Neural cell (in vitro differentiated cells): ENCODE measurements around the gene CHAC2. TPM values are rescaled to one million over a fixed set of nuclear protein-coding genes. Genes with fewer than 3 reads are reported as not detected.
A peak's percentile ranks its signal among the peaks of the same experiment; 100 is the strongest.

ENCODE experiments used
- H2AFZ ChIP-seq: fragments of 200-600, 300-800 bp; sonication (generic), shearing (Covaris generic); 2 replicates; pipeline ENCODE4 v1.6.0; 2014; ENCODE audit warnings: low read depth, mild to moderate bottlenecking, antibody characterized with exemption, low read length, moderate library complexity
- H3F3A ChIP-seq: fragments of 200-600 bp; shearing (Covaris generic); 2 replicates; pipeline ENCODE4 v1.6.1; 2016; ENCODE audit warnings: mild to moderate bottlenecking, moderate library complexity, mixed read lengths, antibody characterized with exemption, low read length; ENCODE audit not compliant: insufficient read depth, poor library complexity, severe bottlenecking
- H3K27ac ChIP-seq: fragments of 200-600, 300-800 bp; sonication (generic), shearing (Covaris generic); 2 replicates; pipeline ENCODE4 v1.5.1; 2014; ENCODE audit warnings: mild to moderate bottlenecking, low read length, moderate library complexity
- H3K27me3 ChIP-seq: fragments of 300-800, 200-600 bp; sonication (generic), shearing (Covaris generic); 2 replicates; pipeline ENCODE4 v1.6.0; 2014; ENCODE audit warnings: mild to moderate bottlenecking, low read depth, low read length, moderate library complexity; ENCODE audit not compliant: insufficient read depth
- H3K36me3 ChIP-seq: fragments of 300-800, 200-600 bp; sonication (generic), shearing (Covaris generic); 2 replicates; pipeline ENCODE4 v1.5.1; 2014; ENCODE audit warnings: mild to moderate bottlenecking, antibody characterized with exemption, low read length, moderate library complexity; ENCODE audit not compliant: insufficient read depth
- H3K4me2 ChIP-seq: fragments of 300-800, 200-600 bp; sonication (generic), shearing (Covaris generic); 2 replicates; pipeline ENCODE4 v1.6.0; 2014; ENCODE audit warnings: mild to moderate bottlenecking, low read length
- H3K4me3 ChIP-seq: fragments of 300-800, 200-600 bp; sonication (generic), shearing (Covaris generic); 2 replicates; pipeline ENCODE4 v1.5.1; 2014; ENCODE audit warnings: mild to moderate bottlenecking, low read length, moderate library complexity
- H3K79me2 ChIP-seq: fragments of 200-600 bp; shearing (Covaris generic); replicated peaks from 2 replicates; pipeline ENCODE4 v1.6.0; 2014; ENCODE audit warnings: mild to moderate bottlenecking, low read length, moderate library complexity; ENCODE audit not compliant: insufficient read depth
- H3K9ac ChIP-seq: fragments of 300-800, 200-600 bp; sonication (generic), shearing (Covaris generic); 2 replicates; pipeline ENCODE4 v1.6.1; 2016; ENCODE audit warnings: mild to moderate bottlenecking, low read length, mixed read lengths
- H3K9me2 ChIP-seq: fragments of 200-600 bp; shearing (Covaris generic); 2 replicates; pipeline ENCODE4 v1.6.1; 2016; ENCODE audit warnings: mild to moderate bottlenecking, low read length, mixed read lengths; ENCODE audit not compliant: insufficient read depth
- H3K9me3 ChIP-seq: fragments of 200-600, 300-800 bp; sonication (generic), shearing (Covaris generic); 2 replicates; pipeline ENCODE4 v1.6.1; 2016; ENCODE audit warnings: mild to moderate bottlenecking, mixed run types, low read length, moderate library complexity, mixed read lengths
- H4K20me1 ChIP-seq: fragments of 200-600 bp; shearing (Covaris generic); 2 replicates; pipeline ENCODE4 v1.6.1; 2016; ENCODE audit warnings: mild to moderate bottlenecking, mixed run types; ENCODE audit not compliant: insufficient read depth
- EP300 ChIP-seq: fragments of 450-650 bp; conservative IDR thresholded peaks from 2 replicates; pipeline ENCODE4 v1.6.1; 2014; ENCODE audit warnings: antibody characterized with exemption, mild to moderate bottlenecking, moderate library complexity; ENCODE audit not compliant: poor library complexity, severe bottlenecking
- EZH2 ChIP-seq: fragments of 200-600, 300-800 bp; shearing (Covaris generic), sonication (generic); IDR thresholded peaks from 2 replicates; pipeline ENCODE4 v1.6.1; 2014; ENCODE audit warnings: antibody characterized with exemption, low read length, borderline replicate concordance, mild to moderate bottlenecking; ENCODE audit not compliant: insufficient read depth, poor library complexity, severe bottlenecking
- MXI1 ChIP-seq: fragments of 450-650 bp; conservative IDR thresholded peaks from 2 replicates; pipeline ENCODE4 v1.6.1; 2014; ENCODE audit warnings: antibody characterized with exemption, mild to moderate bottlenecking; ENCODE audit not compliant: poor library complexity, severe bottlenecking
- POLR2AphosphoS5 ChIP-seq: IDR thresholded peaks from 2 replicates; pipeline ENCODE4 v1.6.1; 2012
- RAD21 ChIP-seq: fragments of 450-650 bp; conservative IDR thresholded peaks from 2 replicates; pipeline ENCODE4 v1.6.1; 2014; ENCODE audit warnings: antibody characterized with exemption, mild to moderate bottlenecking, moderate library complexity
- SMC3 ChIP-seq: fragments of 450-650 bp; conservative IDR thresholded peaks from 2 replicates; pipeline ENCODE4 v1.6.1; 2014; ENCODE audit warnings: antibody characterized with exemption, mild to moderate bottlenecking, moderate library complexity; ENCODE audit not compliant: poor library complexity
- TAF1 ChIP-seq: IDR thresholded peaks from 2 replicates; pipeline ENCODE4 v1.6.1; 2012; ENCODE audit warnings: low read depth
- polyA plus RNA-seq: library from polyadenylated mRNA; depleted of rRNA; stranded (reverse); fragments of >200 nt; gene quantifications from 2 replicates; pipeline ENCODE4 v1.2.3, GENCODE V29; 2014
- TF ChIP-seq, protein P1 (sequence below): fragments of 450-650 bp; IDR thresholded peaks from 2 replicates; pipeline ENCODE4 v1.5.1; 2014; ENCODE audit warnings: antibody characterized with exemption, mild to moderate bottlenecking, moderate library complexity; ENCODE audit not compliant: poor library complexity, severe bottlenecking
- TF ChIP-seq, protein P2 (sequence below): IDR thresholded peaks from 2 replicates; pipeline ENCODE4 v1.6.1; 2012; ENCODE audit warnings: borderline replicate concordance

CHAC2 gene
- polyA plus RNA-seq, 1 donor from 2014 or later: 7.7 TPM

DNA sequence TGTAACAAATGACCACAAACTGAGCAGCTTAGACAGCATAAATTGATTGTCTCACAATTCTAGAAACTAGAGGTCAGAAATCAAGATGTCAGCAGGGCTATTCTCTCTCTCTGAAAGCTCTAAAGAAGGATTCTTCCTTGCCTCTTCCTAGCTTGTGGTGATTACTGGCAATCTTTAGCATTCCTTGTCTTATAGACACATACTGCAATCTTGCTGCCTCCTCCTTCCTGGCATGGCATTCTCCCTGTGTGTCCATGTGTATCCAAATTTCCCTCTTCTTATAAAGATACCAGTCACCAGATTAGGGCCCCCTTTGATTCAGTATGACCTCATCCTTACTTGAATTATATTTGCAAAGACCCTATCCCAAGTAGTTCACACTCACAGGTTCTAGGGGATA is 16.8 kb downstream of the CHAC2 start:
- Histone ChIP-seq H3K4me2 (peak overlapping the region; percentile 1), H3K79me2 (peaks cover 82% of the 10 kb centered on the region), H2AFZ (no peak overlapping the region), H3F3A (no peaks in the 10 kb centered on the region), H3K9me3 (no peaks in the 10 kb centered on the region), H3K9ac (no peak overlapping the region), H4K20me1 (no peaks in the 10 kb centered on the region), H3K9me2 (no peaks in the 10 kb centered on the region), H3K27me3 (no peaks in the 10 kb centered on the region), H3K27ac (no peak overlapping the region), H3K4me3 (peak overlapping the region; percentile 76), H3K36me3 (no peaks in the 10 kb centered on the region)
- no peak for TF ChIP-seq EP300
- TF ChIP-seq RAD21: no peak
- no peak for TF ChIP-seq TAF1
- no peak for TF ChIP-seq MXI1
- no peak for TF ChIP-seq POLR2AphosphoS5
- no peak for TF ChIP-seq SMC3
- no peak for TF ChIP-seq EZH2
- TF ChIP-seq, protein P1, sequence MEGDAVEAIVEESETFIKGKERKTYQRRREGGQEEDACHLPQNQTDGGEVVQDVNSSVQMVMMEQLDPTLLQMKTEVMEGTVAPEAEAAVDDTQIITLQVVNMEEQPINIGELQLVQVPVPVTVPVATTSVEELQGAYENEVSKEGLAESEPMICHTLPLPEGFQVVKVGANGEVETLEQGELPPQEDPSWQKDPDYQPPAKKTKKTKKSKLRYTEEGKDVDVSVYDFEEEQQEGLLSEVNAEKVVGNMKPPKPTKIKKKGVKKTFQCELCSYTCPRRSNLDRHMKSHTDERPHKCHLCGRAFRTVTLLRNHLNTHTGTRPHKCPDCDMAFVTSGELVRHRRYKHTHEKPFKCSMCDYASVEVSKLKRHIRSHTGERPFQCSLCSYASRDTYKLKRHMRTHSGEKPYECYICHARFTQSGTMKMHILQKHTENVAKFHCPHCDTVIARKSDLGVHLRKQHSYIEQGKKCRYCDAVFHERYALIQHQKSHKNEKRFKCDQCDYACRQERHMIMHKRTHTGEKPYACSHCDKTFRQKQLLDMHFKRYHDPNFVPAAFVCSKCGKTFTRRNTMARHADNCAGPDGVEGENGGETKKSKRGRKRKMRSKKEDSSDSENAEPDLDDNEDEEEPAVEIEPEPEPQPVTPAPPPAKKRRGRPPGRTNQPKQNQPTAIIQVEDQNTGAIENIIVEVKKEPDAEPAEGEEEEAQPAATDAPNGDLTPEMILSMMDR: no peak
- TF ChIP-seq, protein P2, sequence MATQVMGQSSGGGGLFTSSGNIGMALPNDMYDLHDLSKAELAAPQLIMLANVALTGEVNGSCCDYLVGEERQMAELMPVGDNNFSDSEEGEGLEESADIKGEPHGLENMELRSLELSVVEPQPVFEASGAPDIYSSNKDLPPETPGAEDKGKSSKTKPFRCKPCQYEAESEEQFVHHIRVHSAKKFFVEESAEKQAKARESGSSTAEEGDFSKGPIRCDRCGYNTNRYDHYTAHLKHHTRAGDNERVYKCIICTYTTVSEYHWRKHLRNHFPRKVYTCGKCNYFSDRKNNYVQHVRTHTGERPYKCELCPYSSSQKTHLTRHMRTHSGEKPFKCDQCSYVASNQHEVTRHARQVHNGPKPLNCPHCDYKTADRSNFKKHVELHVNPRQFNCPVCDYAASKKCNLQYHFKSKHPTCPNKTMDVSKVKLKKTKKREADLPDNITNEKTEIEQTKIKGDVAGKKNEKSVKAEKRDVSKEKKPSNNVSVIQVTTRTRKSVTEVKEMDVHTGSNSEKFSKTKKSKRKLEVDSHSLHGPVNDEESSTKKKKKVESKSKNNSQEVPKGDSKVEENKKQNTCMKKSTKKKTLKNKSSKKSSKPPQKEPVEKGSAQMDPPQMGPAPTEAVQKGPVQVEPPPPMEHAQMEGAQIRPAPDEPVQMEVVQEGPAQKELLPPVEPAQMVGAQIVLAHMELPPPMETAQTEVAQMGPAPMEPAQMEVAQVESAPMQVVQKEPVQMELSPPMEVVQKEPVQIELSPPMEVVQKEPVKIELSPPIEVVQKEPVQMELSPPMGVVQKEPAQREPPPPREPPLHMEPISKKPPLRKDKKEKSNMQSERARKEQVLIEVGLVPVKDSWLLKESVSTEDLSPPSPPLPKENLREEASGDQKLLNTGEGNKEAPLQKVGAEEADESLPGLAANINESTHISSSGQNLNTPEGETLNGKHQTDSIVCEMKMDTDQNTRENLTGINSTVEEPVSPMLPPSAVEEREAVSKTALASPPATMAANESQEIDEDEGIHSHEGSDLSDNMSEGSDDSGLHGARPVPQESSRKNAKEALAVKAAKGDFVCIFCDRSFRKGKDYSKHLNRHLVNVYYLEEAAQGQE: no peak

DNA sequence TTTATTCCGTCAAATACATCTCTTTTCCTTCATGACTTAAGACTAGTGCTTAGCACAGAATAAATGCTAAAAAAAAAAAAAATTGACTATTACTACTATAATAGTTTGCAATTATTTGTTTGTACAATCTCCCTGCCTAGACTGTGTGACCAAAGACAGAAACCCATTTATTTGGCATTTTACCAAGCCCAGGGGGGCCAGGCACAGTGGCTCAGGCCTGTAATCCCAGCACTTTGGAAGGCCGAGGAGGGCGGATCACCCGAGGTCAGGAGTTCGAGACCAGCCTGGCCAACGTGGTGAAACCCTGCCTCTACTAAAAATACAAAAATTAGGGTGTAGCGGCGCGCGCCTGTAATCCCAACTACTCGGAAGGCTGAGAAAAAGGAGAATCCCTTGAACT is 17.8 kb downstream of the CHAC2 start:
- H3K27ac ChIP-seq: no peak overlapping the region
- H3K9ac ChIP-seq: peak overlapping the region; percentile 91
- no peaks in the 10 kb centered on the region for H4K20me1 ChIP-seq
- no peak for TF ChIP-seq EP300
- no peak for TF ChIP-seq RAD21
- no peak for TF ChIP-seq EZH2
- TF ChIP-seq TAF1: no peak
- no peak for TF ChIP-seq SMC3
- no peak for TF ChIP-seq POLR2AphosphoS5
- no peak for TF ChIP-seq MXI1
- TF ChIP-seq, protein P2: no peak
- TF ChIP-seq, protein P1: no peak
- no peaks in the 10 kb centered on the region for H3K36me3 ChIP-seq
- H3K4me2 ChIP-seq: peak overlapping the region; percentile 97
- no peaks in the 10 kb centered on the region for H3K9me3 ChIP-seq
- H3K4me3 ChIP-seq: peak overlapping the region; percentile 76
- H3K9me2 ChIP-seq: no peaks in the 10 kb centered on the region
- H3K27me3 ChIP-seq: no peaks in the 10 kb centered on the region
- H2AFZ ChIP-seq: no peak overlapping the region
- peaks cover 80% of the 10 kb centered on the region for H3K79me2 ChIP-seq
- no peaks in the 10 kb centered on the region for H3F3A ChIP-seq
